SH-SY5Y (cell line): ENCODE results near the gene UGT1A7.

Source experiments
- GATA2 ChIP-seq: IDR thresholded peaks from 2 replicates; pipeline ENCODE4 v1.6.1; 2011; ENCODE audit warnings: mild to moderate bottlenecking, low read depth, low read length
- GATA3 ChIP-seq: IDR thresholded peaks from 2 replicates; pipeline ENCODE4 v1.6.1; 2011; ENCODE audit warnings: low read depth, mild to moderate bottlenecking, low read length, moderate library complexity

GRCh38 chr2:233713262-233713615, 31.5 kb downstream of the UGT1A7 start:
- TF ChIP-seq GATA2: no peak
- no peak for TF ChIP-seq GATA3
